ENCODE measurements around the gene GABPB2.

The GABPB2 gene

DNA sequence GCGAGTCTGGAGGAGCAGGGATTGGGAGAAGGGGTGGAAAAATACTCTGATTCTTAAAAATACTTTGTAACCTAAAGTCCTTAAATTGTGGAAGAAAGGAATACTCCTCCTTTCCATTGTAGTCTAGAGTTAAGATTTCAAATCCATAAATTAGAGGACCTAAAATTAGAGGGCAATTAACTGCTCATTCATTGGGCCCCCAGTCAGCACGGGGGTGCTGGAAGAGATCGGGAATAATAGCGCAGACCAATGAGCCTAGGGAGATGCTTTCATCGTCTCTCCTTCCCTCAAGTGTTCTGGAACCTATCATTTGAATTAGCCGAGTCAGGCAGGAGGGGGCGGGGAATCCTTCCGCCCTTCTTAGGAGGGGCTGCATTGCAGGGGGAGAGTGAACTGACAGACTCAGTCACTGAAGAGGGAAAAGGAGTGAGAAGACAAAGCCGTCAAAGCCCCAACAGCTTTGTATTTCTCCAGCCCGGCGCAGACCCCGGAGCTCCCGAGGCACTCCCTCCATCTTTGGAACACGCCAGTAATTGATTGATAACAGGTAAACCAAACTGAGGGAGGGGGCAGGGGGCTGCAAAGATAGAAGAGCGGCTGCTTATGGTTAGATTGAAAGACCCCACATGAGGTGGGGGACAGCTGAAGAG, 10.4 kb upstream of the GABPB2 start, which contains the start of gene MLLT11:
Gene MLLT11 (plus strand): TSS at position 391 of the 650 bp plus-strand sequence. CDS start 6,828 bp downstream, outside the sequence.
- DNase-seq (ENCODE audit: low read depth): peak; percentile 19

DNA sequence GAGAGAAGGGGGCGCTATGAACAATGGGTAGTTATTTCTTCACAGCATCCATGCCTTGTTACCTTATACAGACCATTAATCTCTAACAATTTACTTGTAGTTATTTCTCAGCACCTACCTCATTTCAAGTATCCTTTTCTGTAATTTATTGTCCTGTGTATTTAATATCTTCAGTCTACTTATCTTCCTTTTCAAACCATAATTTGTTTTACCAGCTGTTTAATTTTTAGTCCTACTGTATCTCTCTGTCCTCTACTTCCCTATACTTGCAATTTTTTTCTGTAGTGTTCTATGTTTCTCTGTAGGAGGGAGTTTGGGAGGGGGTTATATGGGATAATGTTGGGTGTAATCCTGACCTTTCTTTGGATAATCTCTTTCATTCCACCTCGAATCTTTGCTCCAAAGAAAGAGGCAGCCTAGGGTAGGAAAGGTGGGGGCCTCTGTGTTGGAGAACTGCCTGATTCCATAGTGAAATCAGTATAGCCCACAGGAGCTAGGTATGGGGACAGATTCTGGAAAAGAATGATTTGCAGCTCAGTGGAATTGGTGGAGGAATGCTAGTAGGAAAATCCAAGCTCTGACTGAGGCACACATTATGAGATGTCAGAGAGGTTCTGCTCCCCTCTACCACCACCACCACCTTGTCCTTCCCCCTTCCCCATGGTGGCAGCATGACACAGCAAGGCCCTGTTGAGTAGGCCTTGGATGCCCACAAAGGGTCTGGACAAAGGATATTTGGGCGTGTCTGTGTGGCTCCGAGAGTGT, 9.7 kb upstream of the GABPB2 start:
- DNase-seq (ENCODE audit: low read depth): no peak

DNA sequence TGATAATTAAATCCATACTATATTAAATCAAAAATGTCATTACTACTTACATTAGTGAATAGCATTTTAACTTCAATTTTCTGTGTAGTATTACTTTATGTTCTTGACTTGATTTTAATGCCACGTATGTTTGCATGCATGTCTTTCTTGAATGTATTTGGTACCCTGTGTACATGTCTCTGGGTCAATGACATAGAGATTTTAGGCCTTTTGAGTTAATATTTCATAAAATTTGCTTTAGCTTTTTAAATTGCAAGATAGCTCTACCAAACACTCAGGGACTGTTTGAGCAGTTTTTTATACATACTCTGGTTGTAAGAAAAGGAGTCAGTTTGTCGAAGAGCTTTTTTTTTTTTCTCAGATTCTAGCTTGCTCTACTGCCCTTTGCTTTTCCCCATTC, 8.9 kb upstream of the GABPB2 start:
- DNase-seq (ENCODE audit: low read depth): no peak

- peak; percentile 43 for DNase-seq (ENCODE audit: low read depth)
Observed at GRCh38 chr1:151062741-151063371, 7.7 kb upstream of the GABPB2 start.

- no peak for DNase-seq (ENCODE audit: low read depth)
Observed at GRCh38 chr1:151065089-151065645, 5.4 kb upstream of the GABPB2 start.

GRCh38 chr1:151067185-151067584, 3.4 kb upstream of the GABPB2 start:
- DNase-seq (ENCODE audit: low read depth): no peak

DNA sequence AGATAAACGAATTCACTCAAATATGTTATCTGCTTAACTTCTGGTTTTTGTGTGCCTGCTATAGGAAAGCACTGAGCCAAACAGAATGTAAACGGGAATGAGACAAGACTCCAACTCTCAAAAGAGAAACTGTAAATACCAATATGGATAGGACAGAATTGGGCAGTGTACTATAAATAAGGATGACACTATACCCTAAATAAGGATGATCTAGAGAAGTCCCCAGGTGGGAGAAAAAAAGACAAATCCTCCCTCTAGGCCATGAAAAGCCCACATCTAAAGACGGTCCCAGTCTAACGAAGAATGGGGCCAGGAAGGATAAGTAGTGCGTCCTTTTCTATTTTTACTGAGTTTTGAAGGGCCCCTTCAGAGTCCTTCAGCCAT, 1.5 kb upstream of the GABPB2 start:
- DNase-seq (ENCODE audit: low read depth): no peak

DNA sequence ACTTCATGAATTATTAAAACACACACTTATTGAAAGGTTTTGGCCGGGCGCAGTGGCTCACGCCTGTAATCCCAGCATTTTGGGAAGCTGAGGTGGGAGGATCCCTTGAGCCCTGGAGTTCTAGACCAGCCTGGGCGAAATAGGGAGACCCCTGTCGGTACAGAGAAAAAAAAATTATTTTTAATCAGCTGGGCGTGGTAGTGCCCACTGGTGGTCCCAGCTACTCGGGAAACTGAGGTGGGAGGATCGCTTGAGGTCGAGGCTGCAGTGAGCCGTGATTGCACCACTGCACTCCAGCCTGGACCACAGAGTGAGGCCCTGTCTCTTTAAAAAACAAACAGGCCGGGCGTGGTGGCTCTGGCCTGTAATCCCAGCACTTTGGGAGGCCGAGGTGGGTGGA, 1.7 kb downstream of the GABPB2 start:
- no peak for DNase-seq (ENCODE audit: low read depth)

DNA sequence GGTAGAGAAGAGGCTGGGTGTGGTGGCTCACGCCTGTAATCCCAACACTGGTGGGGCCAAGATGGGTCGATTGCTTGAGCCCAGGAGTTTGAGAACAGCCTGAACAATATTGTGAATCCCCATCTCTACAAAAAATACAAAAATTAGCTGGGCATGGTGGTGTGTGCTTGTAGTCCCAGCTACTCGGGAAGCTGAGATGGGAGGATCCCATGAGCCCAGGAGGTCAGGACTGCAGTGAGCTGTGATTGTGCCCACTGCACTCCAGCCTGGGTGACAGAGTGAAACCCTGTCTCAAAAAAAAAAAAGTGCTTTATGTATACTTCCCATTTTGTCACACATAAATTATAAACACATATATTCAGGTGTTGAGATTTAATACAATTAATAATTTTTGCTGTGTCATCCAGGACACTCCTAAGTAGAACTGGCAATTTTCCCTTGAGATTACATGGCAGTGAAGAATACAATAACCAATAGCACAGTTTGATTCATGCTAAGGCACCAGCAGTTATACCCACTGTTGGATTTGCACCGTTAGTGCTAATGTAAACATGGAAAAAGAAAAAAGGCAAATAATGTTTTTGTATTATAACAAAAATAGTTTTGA, 15.5 kb downstream of the GABPB2 start:
- no peak for DNase-seq (ENCODE audit: low read depth)

GRCh38 chr1:151097426-151097825, 26.9 kb downstream of the GABPB2 start:
- DNase-seq (ENCODE audit: low read depth): peak; percentile 53

GRCh38 chr1:151098126-151098525, 27.6 kb downstream of the GABPB2 start:
- DNase-seq (ENCODE audit: low read depth): no peak

DNA sequence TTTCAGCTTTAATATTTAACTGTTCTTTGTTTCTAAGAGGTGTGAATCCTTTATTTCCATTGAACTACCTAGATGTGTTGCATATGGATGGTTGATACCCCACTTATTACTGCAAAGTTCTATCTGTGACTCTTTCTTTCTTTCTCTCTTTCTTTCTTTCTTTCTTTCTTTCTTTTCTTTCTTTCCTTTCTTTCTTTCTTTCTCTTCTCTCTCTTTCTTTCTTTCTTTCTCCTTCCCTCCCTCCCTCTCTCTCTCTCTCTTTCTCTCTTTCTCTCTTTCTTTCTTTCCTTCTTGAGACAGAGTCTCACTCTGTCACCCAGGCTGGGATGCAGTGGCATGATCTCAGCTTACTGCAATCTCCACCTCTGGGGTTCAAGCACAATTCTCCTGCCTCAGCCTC, 34.1 kb downstream of the GABPB2 start:
- DNase-seq (ENCODE audit: low read depth): no peak

DNA sequence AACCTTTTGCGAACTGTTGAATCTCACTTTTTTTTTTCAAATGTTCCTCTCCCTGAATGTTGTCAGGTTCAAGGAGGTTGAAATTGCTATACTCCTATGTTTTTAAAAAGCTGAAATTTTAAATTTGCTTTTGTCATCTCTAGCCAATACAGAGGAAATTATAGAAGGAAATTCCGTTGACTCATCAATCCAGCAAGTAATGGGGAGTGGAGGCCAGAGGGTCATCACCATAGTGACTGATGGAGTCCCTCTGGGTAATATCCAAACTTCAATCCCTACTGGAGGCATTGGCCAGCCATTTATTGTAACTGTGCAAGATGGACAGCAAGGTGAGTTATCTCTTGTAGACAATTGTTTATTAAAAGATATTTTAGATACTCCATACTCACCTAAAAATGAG, 36.3 kb downstream of the GABPB2 start:
- DNase-seq (ENCODE audit: low read depth): no peak

DNA sequence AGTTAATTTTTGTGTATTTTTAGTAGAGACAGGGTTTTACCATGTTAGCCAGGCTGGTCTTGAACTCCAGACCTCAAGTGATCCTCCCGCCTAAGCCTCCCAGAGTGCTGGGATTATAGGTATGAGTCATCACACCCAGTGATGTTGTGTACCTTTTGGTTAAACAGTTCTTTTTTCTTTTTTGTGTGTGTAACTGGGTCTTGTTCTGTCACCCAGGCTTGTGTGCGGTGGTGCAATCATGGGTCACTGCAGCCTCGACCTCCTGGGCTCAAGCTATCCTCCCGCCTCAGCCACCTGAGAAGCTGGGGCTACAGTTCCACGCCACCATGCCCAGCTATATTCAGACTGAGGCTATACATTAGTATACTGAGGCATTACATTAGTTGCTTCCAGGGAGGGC, 37.8 kb downstream of the GABPB2 start:
- no peak for DNase-seq (ENCODE audit: low read depth)

DNA sequence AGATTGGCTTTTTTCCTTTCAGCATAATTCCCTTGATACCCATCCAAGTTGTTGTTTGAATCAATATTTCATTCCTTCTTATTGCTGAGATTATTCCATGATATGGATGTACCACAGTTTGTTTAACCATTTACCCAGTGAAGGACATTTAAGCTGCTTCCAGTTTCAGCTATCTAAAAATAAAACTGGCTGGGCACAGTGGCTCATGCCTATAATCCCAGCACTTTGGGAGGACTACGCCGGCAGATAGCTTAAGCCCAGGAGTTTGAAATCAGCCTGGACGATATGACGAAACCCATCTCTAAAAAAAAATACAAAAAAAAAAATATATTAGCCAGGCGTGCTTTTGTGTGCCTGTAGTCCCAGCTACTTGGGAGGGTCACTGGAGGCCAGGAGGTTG, 43.3 kb downstream of the GABPB2 start:
- no peak for DNase-seq (ENCODE audit: low read depth)

DNA sequence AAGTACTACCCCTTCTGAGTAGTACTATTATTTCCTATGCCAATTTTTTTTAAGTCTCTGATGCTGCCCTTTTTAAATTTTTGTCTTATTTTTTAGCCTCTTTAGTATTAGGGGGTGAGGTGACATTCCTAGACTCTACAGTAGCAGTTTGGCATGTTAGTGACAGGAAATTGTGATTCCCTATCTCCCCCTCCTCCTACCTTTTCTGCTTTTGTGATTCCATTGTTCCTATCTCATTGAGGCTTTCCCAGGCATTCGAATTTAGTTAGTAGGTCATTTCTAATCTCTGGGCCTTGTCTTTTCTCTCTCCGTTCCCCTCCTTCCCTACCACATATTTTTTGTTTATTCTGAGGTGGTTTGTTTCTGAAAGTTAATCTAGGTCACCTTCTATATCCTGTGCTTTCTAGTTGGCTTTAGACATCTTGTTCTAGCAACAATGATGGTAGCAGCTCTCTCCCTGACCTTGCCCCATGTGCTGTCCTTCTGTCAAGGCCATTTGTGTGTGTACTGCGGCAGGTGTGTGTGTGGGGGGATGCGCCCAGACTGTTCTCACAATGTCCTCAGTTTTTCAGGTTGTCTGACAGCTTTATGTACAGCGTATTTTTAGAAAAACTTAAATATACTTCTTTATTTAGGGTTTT, 54.3 kb downstream of the GABPB2 start:
- no peak for DNase-seq (ENCODE audit: low read depth)

GRCh38 chr1:151128800-151129199, 58.2 kb downstream of the GABPB2 start:
- no peak for DNase-seq (ENCODE audit: low read depth)

DNA sequence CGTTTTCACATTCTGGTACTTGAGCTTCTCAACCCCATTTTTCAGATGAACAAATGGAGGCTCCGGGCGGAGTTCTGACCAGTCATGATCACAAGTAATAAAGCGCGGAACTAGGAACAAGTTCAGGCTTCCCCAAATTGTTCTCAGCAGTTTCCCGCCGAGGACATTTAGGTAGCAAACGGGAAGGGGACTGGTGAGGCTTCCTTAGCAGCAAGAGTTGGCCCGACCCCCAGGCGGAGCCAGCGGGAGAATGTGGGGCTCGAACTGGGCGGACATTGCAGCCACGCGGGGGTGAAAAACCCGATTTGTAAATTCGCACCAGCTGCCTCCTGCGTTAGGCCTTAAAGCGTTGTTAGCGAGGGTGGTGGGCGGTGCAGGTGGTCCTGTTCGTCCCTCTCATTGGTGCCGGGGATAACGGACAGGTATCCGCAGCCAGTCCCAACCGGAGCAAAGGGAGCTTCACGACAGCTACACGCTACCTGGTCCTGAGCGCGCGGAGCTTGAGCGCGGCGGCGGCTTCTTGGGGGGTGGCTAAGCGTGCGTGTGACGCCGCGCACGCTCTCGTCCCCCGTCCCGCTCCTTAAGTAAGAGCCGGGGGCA, 60.5 kb downstream of the GABPB2 start:
- DNase-seq (ENCODE audit: low read depth): peak; percentile 39

- no peak for DNase-seq (ENCODE audit: low read depth)
Observed at GRCh38 chr1:151131701-151132334, 61.3 kb downstream of the GABPB2 start.

- no peak for DNase-seq (ENCODE audit: low read depth)
Observed at GRCh38 chr1:151132335-151133017, 61.9 kb downstream of the GABPB2 start.

All from fibroblast of gingiva (primary cell).